HG03095 (cell line): ENCODE measurements around the gene B9D1.

Experiments
- ATAC-seq: cut with Tn5 transposase; IDR thresholded peaks from one replicate; pipeline ENCODE4 v1.9.1; 2021; ENCODE audit warnings: moderate library complexity; ENCODE audit not compliant: unreplicated experiment

The B9D1 gene

GRCh38 chr17:19362277-19363113 is at the start of gene B9D1:
Gene B9D1 (minus strand): TSS chr17:19362723. CDS start chr17:19362569, 154 bp downstream.
- ATAC-seq = peak; percentile 68

GRCh38 chr17:19411631-19412030 is 49.1 kb upstream of the B9D1 start:
- ATAC-seq = no peak

- ATAC-seq = no peak
These were observed 48.5 kb upstream of the B9D1 start, which contains the start of gene RNF112 for GRCh38 chr17:19410875-19411620. Gene RNF112 (plus strand): TSS chr17:19411232. CDS start chr17:19411409, 177 bp downstream.

- no peak for ATAC-seq
These were observed 47.6 kb upstream of the B9D1 start for GRCh38 chr17:19410091-19410490.

- ATAC-seq = no peak
These were observed 47.0 kb upstream of the B9D1 start for GRCh38 chr17:19409509-19409908.

GRCh38 chr17:19409066-19409465 is 46.5 kb upstream of the B9D1 start:
- ATAC-seq = no peak

GRCh38 chr17:19408346-19408710 is 45.8 kb upstream of the B9D1 start:
- ATAC-seq = no peak

GRCh38 chr17:19407601-19408345 is 45.2 kb upstream of the B9D1 start:
- no peak for ATAC-seq

- no peak for ATAC-seq
These were observed 42.6 kb upstream of the B9D1 start for GRCh38 chr17:19405114-19405513.

- no peak for ATAC-seq
These were observed 41.7 kb upstream of the B9D1 start for GRCh38 chr17:19404264-19404663.

- ATAC-seq = no peak
These were observed 40.5 kb upstream of the B9D1 start for GRCh38 chr17:19403021-19403420.

- no peak for ATAC-seq
These were observed 39.6 kb upstream of the B9D1 start for GRCh38 chr17:19402171-19402570.

- no peak for ATAC-seq
These were observed 38.9 kb upstream of the B9D1 start for GRCh38 chr17:19401321-19402010.

- no peak for ATAC-seq
These were observed 37.4 kb upstream of the B9D1 start for GRCh38 chr17:19399750-19400450.

- ATAC-seq = no peak
These were observed 36.0 kb upstream of the B9D1 start for GRCh38 chr17:19398301-19399181.

- no peak for ATAC-seq
These were observed 35.1 kb upstream of the B9D1 start for GRCh38 chr17:19397556-19398041.

GRCh38 chr17:19392303-19392702 is 29.8 kb upstream of the B9D1 start:
- no peak for ATAC-seq

- no peak for ATAC-seq
These were observed 28.9 kb upstream of the B9D1 start for GRCh38 chr17:19391432-19391831.

- no peak for ATAC-seq
These were observed 28.4 kb upstream of the B9D1 start for GRCh38 chr17:19390951-19391350.
